HG03097 (cell line): ENCODE results near the gene HMX1.

Experiments used
- ATAC-seq: cut with Tn5 transposase; IDR thresholded peaks from one replicate; pipeline ENCODE4 v1.9.1; 2021; ENCODE audit not compliant: unreplicated experiment, low FRiP score

The HMX1 gene

GRCh38 chr4:8821151-8821950 is 50.3 kb downstream of the HMX1 start:
- ATAC-seq: no peak

- ATAC-seq: no peak
Measured at GRCh38 chr4:8820178-8821102, 51.2 kb downstream of the HMX1 start.

GRCh38 chr4:8819473-8820177 is 52.0 kb downstream of the HMX1 start:
- ATAC-seq: no peak

- ATAC-seq: no peak
Measured at GRCh38 chr4:8819019-8819418, 52.6 kb downstream of the HMX1 start.

- ATAC-seq: no peak
Measured at GRCh38 chr4:8818063-8818881, 53.4 kb downstream of the HMX1 start.

- ATAC-seq: no peak
Measured at GRCh38 chr4:8817813-8818062, 53.9 kb downstream of the HMX1 start.

GRCh38 chr4:8817096-8817812 is 54.4 kb downstream of the HMX1 start:
- no peak for ATAC-seq
